DMS 273 (cell line): Measurements from ENCODE around the gene PADI3.

Source experiments
- DNase-seq: peaks from one replicate; lab custom pipeline; 2025; ENCODE audit not compliant: unreplicated experiment; lab: John Stamatoyannopoulos, UW

Gene PADI3

GRCh38 chr1:17295292-17295691 lies 46.4 kb downstream of the PADI3 start:
- no peak for DNase-seq

DNA sequence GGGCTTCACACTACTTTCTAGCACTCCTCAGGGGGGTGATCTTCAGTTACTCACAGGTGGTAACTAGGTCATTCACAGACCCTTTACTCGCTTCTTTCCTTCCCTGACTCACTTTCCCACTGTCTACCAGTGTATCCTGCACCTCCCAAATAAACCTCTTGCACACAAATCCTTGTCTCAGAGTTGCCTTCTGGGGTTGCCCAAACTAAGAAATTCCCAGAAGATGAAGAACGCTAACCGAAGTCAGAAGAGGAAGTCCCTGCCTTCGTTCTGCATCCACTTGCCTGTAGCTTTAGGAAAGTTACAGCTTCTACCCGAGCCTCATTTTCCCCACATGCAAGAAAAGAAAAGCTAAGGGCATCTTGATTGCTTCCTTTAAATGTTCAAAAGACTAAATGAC lies 47.2 kb downstream of the PADI3 start:
- DNase-seq = no peak

DNA sequence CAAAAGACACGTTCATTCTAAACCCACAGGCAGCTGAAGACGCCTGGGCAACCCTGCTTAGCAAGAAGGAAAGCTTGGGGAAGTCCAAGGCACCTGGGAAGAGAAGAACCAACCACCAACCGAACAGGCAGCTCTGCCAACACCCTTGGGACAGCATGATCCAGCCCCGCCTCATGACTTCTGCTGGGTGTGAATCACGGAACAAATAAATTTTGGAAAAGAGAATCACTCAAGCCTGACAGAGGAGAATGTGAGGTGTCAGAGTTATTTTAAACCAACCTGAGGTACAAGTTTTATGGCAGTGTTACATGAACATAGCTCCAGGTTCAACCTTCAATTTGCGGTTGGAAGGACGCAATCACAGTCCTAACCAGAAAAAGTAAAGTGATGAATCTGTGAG lies 49.1 kb downstream of the PADI3 start:
- no peak for DNase-seq

- DNase-seq = peak; percentile 72
These were observed 52.9 kb downstream of the PADI3 start for GRCh38 chr1:17301767-17302166.

- no peak for DNase-seq
These were observed 55.4 kb downstream of the PADI3 start for GRCh38 chr1:17304151-17304825.

GRCh38 chr1:17304826-17305175 lies 55.9 kb downstream of the PADI3 start:
- DNase-seq = no peak

- DNase-seq = no peak
These were observed 56.7 kb downstream of the PADI3 start for GRCh38 chr1:17305576-17306095.

DNA sequence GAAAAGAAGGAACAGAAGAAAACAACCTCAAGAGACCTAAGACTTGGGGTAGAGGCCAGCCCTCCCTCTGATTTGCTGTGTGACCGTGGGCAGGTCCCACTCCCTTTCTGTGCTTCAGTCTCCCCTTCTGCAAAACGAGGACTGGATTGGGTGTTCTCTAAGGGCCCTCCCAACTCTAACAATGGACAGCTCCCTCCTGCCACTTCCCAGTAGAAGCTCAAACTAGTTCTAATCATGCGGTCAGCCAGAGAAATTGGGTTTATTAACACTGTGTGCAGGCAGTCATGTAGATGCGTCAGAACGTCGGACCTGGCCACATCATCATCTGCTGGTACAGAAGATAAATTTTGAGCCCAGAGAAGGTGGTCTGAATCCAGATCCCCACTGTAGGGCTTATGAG lies 57.5 kb downstream of the PADI3 start:
- no peak for DNase-seq

DNA sequence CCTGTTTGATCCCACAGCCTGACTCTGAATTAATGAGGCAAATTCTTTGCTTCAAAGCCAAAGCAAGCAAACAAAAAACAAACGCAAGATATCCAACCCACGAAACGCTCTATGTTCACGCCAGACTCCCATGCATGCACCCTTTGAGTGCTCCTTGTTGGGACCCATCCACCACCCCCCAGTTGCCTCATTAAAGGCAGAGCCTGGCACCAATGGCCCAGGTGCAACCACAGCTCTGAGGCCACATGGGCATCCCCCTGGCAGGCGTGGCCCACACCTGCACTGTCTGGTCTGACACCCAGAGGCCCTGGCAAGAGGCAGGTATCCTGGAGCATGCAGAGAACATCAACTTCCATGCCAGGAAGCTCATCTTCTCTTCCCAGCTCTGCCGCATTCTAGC lies 58.0 kb downstream of the PADI3 start:
- no peak for DNase-seq

- no peak for DNase-seq
These were observed 58.4 kb downstream of the PADI3 start for GRCh38 chr1:17307329-17307728.

- DNase-seq = no peak
These were observed 59.0 kb downstream of the PADI3 start, which contains the start of gene PADI4 for GRCh38 chr1:17307946-17308345. TSS of gene PADI4 (plus strand) at chr1:17308197. CDS start at chr1:17308223, 26 bp downstream.

- no peak for DNase-seq
These were observed 59.7 kb downstream of the PADI3 start for GRCh38 chr1:17308593-17308992.

- no peak for DNase-seq
These were observed 60.6 kb downstream of the PADI3 start for GRCh38 chr1:17309426-17310067.

- DNase-seq = no peak
These were observed 61.3 kb downstream of the PADI3 start for GRCh38 chr1:17310068-17310640.

- DNase-seq = no peak
These were observed 64.8 kb downstream of the PADI3 start for GRCh38 chr1:17313530-17314309.

- peak; percentile 85 for DNase-seq
These were observed 65.6 kb downstream of the PADI3 start for GRCh38 chr1:17314491-17314971.

GRCh38 chr1:17315542-17316130 lies 66.7 kb downstream of the PADI3 start:
- DNase-seq = peak; percentile 49

GRCh38 chr1:17316704-17317103 lies 67.8 kb downstream of the PADI3 start:
- no peak for DNase-seq

DNA sequence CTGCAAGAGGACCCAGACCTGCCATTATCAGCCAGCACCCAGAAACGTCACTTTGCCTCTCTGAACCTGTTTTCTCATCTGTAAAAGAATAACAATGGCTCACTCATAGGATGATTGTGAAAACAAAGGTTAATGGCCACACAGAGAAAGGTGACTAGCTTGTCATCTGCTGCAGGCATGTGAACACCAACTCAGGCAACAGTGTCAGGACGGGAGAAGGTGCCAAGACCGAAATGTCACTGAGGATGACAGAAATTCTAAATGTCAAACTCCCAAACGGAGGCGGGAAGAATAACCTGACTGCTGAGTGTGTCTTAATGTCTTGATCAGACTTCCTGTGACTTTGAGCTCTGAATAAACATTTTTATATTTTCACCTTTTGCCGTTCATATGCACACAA lies 69.4 kb downstream of the PADI3 start:
- no peak for DNase-seq

- no peak for DNase-seq
These were observed 70.9 kb downstream of the PADI3 start for GRCh38 chr1:17319561-17320350.
